CD4-positive, alpha-beta memory T cell (primary cell): ENCODE results near the gene FBXW8. TPM values are rescaled to one million over a fixed set of nuclear protein-coding genes. Genes with fewer than 3 reads are reported as not detected.

Experiments used
- CTCF ChIA-PET: fragments of 350-600 bp; sonication (Branson Sonifier 250); formaldehyde crosslinking; loops from one replicate; lab custom pipeline; 2021; ENCODE audit warnings: inconsistent platforms; ENCODE audit not compliant: partially characterized antibody; lab: Charles Lee
- POLR2A ChIA-PET: fragments of 350-600 bp; sonication (Branson Sonifier 250); formaldehyde crosslinking; loops from one replicate; lab custom pipeline; 2021; ENCODE audit not compliant: partially characterized antibody; lab: Charles Lee
- DNase-seq, 5 donors: peaks; one replicate each; pipeline versions ENCODE4 v3.0.0 to v3.0.0-alpha.2; 2020 to 2022; ENCODE audit warnings: mixed read lengths in 1 of 5
- H3K27ac ChIP-seq: one replicate; pipeline ENCODE4 v1.7.0; 2013; ENCODE audit warnings: low read depth, low read length
- H3K27me3 ChIP-seq: 2 replicates; pipeline ENCODE4 v1.7.0; 2013; ENCODE audit warnings: mild to moderate bottlenecking, low read length, moderate library complexity; ENCODE audit not compliant: insufficient read depth
- H3K36me3 ChIP-seq: 2 replicates; pipeline ENCODE4 v1.7.0; 2013; ENCODE audit warnings: mild to moderate bottlenecking, low read length, moderate library complexity; ENCODE audit not compliant: insufficient read depth
- H3K4me1 ChIP-seq: 2 replicates; pipeline ENCODE4 v1.7.0; 2013; ENCODE audit warnings: mild to moderate bottlenecking, low read length, moderate library complexity; ENCODE audit not compliant: insufficient read depth
- H3K4me3 ChIP-seq, 2 donors: one replicate each; pipeline ENCODE4 v1.7.0; 2013; ENCODE audit warnings: low read length in 2 of 2, mild to moderate bottlenecking in 1 of 2
- H3K9me3 ChIP-seq, 2 donors: one replicate each; pipeline ENCODE4 v1.7.0; 2013; ENCODE audit warnings: low read length in 2 of 2, control low read depth in 1 of 2; ENCODE audit not compliant: control insufficient read depth in 1 of 2
- H3K27ac Mint-ChIP-seq, 7 donors: one replicate each; pipeline ENCODE4 v1.8.0; 2020 to 2021; ENCODE audit warnings: mixed read lengths in 7 of 7, mild to moderate bottlenecking in 6 of 7, inconsistent platforms in 3 of 7, moderate library complexity in 3 of 7
- H3K27me3 Mint-ChIP-seq, 2 donors: one replicate each; pipeline ENCODE4 v1.8.0; 2020 to 2021; ENCODE audit warnings: mixed read lengths in 2 of 2
- H3K36me3 Mint-ChIP-seq, 2 donors: one replicate each; pipeline ENCODE4 v1.8.0; 2020 to 2021; ENCODE audit warnings: mixed read lengths in 2 of 2, inconsistent platforms in 1 of 2, mild to moderate bottlenecking in 1 of 2
- H3K4me1 Mint-ChIP-seq, 4 donors: one replicate each; pipeline ENCODE4 v1.8.0; 2020 to 2021; ENCODE audit warnings: mixed read lengths in 4 of 4, mild to moderate bottlenecking in 1 of 4
- H3K4me3 Mint-ChIP-seq, 8 donors: one replicate each; pipeline ENCODE4 v1.8.0; 2020 to 2021; ENCODE audit warnings: mixed read lengths in 8 of 8, mild to moderate bottlenecking in 7 of 8, moderate library complexity in 6 of 8, inconsistent platforms in 3 of 8
- H3K9me3 Mint-ChIP-seq, 8 donors: one replicate each; pipeline ENCODE4 v1.8.0; 2020 to 2021; ENCODE audit warnings: mixed read lengths in 8 of 8, mild to moderate bottlenecking in 5 of 8, inconsistent platforms in 3 of 8, moderate library complexity in 1 of 8
- intact Hi-C: fragments of 100-400 bp; cut with micrococcal nuclease; formaldehyde crosslinking; loops from one replicate; pipeline ENCODE4 v1.15.1; 2023
- polyA plus RNA-seq, 2 donors: library from polyadenylated mRNA; unstranded; fragments of 300-500 nt; fragmentation: Illumina TruSeq; gene quantifications; one replicate each; pipeline ENCODE4 v1.2.3, GENCODE V29; 2021
- total RNA-seq, 2 experiments: library from RNA; stranded (reverse); gene quantifications; one replicate each; pipeline ENCODE4 v1.2.3, GENCODE V29; 2021

Gene FBXW8
- total and polyA plus RNA-seq, 4 experiments from 2014 or later: 2.3 to 10.2 (median 7.0) TPM

DNA sequence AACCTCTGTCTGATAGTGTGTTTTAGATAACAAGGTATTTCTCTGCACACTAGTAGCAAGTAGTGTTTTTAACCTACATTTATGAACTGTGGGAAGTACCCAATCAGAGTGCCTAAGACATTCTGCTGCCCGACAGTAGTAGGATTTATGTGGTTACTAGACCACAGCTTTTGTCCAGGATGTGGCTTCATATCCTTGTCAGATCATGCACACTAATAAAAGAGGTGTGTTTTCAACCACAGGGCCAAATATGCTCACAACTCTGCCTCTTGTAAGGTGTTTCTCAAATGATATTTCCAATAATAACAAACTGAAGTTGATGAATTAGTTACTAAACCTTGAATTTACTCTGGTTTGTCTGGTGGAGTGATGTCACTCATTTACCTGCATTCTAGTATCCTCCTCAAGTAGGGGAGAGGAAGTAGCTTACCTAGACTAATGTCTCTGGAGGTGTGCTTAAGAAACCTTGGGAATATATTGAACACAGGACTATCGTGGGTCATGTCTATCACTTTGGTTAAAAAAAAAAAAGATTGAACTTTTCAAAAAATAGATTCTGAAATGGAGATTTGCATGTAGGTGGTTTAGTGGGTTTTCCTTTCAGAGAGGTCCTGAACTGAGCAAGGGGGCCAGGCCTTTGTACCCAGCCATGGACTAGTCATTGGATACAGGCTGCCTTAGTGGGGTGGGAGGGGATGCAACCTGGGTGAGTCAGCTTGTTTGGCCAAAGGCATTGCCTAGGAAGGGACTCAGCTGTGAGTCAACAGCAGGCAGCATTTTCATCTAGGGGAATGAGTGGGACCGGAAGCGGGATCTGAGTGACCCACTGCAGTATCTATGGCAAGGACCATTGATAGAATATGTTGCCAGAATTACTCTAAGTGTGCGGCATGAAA is 14.1 kb downstream of the FBXW8 start:
- Mint-ChIP-seq H3K4me3 (peak overlapping the region in 7 of 8 donors; percentile 45 to 86 (median 77)), H3K36me3 (peaks cover 10 to 11% of the 10 kb centered on the region in 2 donors), H3K27me3 (no peaks in the 10 kb centered on the region), H3K4me1 (peaks cover 48 to 75% (median 62%) of the 10 kb centered on the region in 4 donors), H3K27ac (peak overlapping the region; percentile 78 to 93 (median 86)), H3K9me3 (no peaks in the 10 kb centered on the region)
- Histone ChIP-seq H3K4me3 (no peak overlapping the region), H3K27ac (no peak overlapping the region), H3K27me3 (no peaks in the 10 kb centered on the region), H3K9me3 (no peaks in the 10 kb centered on the region), H3K36me3 (no peaks in the 10 kb centered on the region), H3K4me1 (peaks cover 69% of the 10 kb centered on the region)
- peak; percentile 83 to 90 (median 85) for DNase-seq
- POLR2A ChIA-PET: interaction anchor here (0.7 to 1.0 kb wide), 3 partner anchors 106 to 187 kb away, joined by 3 to 4 read pairs (median 3); partner anchors contain the start of genes RNFT2 and SPRING1
- CTCF ChIA-PET: interaction anchor here (1.4 kb wide), 1 partner anchor 31 kb away, joined by 3 read pairs; no protein-coding TSS in a partner anchor
- intact Hi-C loops: loop anchor here (1.0 to 2.0 kb wide), 3 partner anchors 14 to 187 kb away; partner anchors contain the start of genes FBXW8, RNFT2 and SPRING1

DNA sequence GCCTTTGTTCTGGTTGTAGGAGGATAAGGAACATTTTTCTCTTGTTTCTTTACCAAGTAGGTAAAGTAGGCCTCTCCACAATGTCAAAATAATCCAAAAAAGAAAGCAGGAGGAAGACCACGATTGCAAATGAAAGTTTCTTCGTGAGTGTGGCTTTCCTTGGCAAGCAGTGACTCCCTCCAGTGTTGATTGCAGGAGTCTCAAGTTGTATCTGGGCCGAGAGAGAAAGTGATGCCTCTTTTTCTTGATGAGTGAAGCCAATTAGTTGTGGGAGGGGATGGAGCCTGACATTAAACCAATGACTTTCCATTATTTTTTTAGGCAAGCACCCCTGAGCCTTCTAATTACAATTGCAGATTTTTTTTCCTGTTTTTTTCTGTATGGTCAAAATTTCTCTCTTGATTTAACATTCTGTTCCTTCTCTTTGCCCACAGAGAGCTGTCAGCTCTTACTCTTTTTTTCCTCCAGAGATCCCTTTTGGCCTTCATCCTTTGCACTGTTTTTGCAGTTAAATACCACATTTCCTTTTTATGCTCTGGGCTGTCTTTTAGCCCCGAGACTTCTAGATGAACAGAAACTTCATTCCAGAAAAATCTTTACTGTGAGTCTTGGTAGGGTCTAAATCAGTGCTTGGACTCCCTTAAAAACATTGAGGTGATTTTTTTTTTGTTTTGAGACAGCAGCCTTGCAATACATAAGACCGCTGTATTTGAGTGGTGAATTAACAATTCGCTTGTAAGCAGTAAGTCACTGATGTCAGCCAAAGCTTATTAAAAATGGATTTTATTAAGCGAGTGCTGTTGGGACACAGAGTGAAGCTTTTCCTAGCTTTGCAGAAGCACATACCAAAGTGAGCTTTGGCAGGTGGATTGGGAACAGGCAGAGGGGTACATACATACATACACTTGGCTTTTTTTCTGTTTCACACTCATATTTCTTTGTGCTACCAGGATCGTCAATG is 15.8 kb downstream of the FBXW8 start:
- peak overlapping the region in 3 of 8 donors; percentile 9 to 17 (median 16) for H3K4me3 Mint-ChIP-seq
- H3K27me3 Mint-ChIP-seq: no peaks in the 10 kb centered on the region
- H3K27ac Mint-ChIP-seq: peak overlapping the region in 1 of 7 donors; percentile 39
- CTCF ChIA-PET: interaction anchor here (0.7 kb wide), 1 partner anchor 143 kb away, joined by 3 read pairs; no protein-coding TSS in a partner anchor
- DNase-seq: no peak
- H3K4me1 Mint-ChIP-seq: peaks cover 37 to 58% (median 46%) of the 10 kb centered on the region in 4 donors
- peaks cover 52% of the 10 kb centered on the region for H3K4me1 ChIP-seq
- no peaks in the 10 kb centered on the region for H3K9me3 Mint-ChIP-seq
- H3K36me3 ChIP-seq: no peaks in the 10 kb centered on the region
- no peaks in the 10 kb centered on the region for H3K27me3 ChIP-seq
- no peak overlapping the region for H3K27ac ChIP-seq
- H3K36me3 Mint-ChIP-seq: peaks cover 23 to 25% of the 10 kb centered on the region in 2 donors
- POLR2A ChIA-PET: no interaction called here
- intact Hi-C loops: no loop called here
- no peak overlapping the region for H3K4me3 ChIP-seq
- no peaks in the 10 kb centered on the region for H3K9me3 ChIP-seq

DNA sequence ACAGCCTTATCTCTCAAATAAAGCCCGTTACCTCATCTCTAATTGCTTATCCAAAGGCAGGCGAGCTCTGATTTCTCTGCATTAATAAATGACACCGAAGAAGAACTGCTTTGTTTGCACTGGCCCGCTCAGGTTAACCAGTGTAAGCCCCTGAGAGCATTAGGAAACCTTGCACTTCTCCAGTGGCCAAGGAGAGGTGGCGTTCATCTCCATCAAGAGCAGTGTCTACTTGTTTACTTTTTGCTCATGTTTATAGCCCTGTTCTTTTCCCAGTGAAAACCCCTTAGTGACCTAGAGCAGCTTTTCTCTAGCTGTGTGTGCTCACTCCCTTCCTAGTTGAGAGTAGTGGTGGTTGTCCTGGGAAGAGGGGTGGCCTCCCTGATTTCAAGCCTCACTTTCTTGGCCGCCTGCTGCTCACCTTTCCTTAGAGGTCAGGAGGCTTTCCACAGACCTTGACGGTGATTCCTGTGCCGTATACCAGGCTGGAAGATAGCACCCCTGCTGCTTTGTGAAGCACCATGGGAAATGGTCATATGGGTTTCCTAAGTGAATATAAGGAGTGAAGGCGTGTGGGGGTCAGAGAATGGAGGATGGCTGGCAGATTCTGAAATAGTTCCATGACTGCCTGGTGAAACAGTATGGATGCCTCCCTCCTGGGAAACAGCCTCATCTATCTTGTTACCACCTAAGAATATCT is 16.6 kb downstream of the FBXW8 start:
- no peaks in the 10 kb centered on the region for H3K9me3 ChIP-seq
- Mint-ChIP-seq H3K27ac (no peak overlapping the region), H3K36me3 (peaks cover 27 to 31% of the 10 kb centered on the region in 2 donors), H3K9me3 (no peaks in the 10 kb centered on the region), H3K4me3 (no peak overlapping the region), H3K27me3 (no peaks in the 10 kb centered on the region), H3K4me1 (peaks cover 31 to 52% (median 43%) of the 10 kb centered on the region in 4 donors)
- CTCF ChIA-PET: interaction anchor here (0.7 kb wide), 1 partner anchor 144 kb away, joined by 3 read pairs; no protein-coding TSS in a partner anchor
- no peaks in the 10 kb centered on the region for H3K36me3 ChIP-seq
- no peak overlapping the region for H3K4me3 ChIP-seq
- no peaks in the 10 kb centered on the region for H3K27me3 ChIP-seq
- POLR2A ChIA-PET: no interaction called here
- H3K4me1 ChIP-seq: peaks cover 44% of the 10 kb centered on the region
- no peak overlapping the region for H3K27ac ChIP-seq
- no peak for DNase-seq
- intact Hi-C loops: no loop called here

DNA sequence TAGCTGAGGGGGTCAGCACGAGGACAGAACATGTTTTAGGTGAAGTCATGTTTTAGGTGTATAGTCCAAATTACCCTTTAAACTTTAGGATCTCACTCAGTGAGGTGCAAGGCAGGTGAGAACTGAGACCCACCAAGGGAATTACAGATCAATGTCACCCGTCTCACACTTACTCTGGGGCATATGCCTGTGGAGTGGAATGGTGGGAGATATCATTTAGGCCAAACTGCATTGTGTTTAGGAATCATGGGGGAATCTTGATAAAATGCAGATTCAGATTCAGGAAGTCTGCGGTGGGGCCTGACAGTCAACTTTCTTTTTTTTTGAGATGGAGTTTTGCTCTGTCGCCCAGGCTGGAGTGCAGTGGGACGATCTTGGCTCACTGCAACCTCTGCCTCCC is 17.8 kb downstream of the FBXW8 start:
- ChIA-PET CTCF (interaction anchor here (0.7 kb wide), 1 partner anchor 9 kb away, joined by 3 read pairs; no protein-coding TSS in a partner anchor), POLR2A (no interaction called here)
- H3K36me3 Mint-ChIP-seq: peaks cover 29 to 35% of the 10 kb centered on the region in 2 donors
- H3K4me1 ChIP-seq: peaks cover 35% of the 10 kb centered on the region
- intact Hi-C loops: no loop called here
- H3K9me3 ChIP-seq: no peaks in the 10 kb centered on the region
- H3K4me3 ChIP-seq: no peak overlapping the region
- no peaks in the 10 kb centered on the region for H3K27me3 Mint-ChIP-seq
- no peaks in the 10 kb centered on the region for H3K36me3 ChIP-seq
- no peaks in the 10 kb centered on the region for H3K27me3 ChIP-seq
- no peak overlapping the region for H3K27ac ChIP-seq
- H3K27ac Mint-ChIP-seq: no peak overlapping the region
- no peaks in the 10 kb centered on the region for H3K9me3 Mint-ChIP-seq
- H3K4me1 Mint-ChIP-seq: peaks cover 27 to 45% (median 36%) of the 10 kb centered on the region in 4 donors
- no peak overlapping the region for H3K4me3 Mint-ChIP-seq
- no peak for DNase-seq

DNA sequence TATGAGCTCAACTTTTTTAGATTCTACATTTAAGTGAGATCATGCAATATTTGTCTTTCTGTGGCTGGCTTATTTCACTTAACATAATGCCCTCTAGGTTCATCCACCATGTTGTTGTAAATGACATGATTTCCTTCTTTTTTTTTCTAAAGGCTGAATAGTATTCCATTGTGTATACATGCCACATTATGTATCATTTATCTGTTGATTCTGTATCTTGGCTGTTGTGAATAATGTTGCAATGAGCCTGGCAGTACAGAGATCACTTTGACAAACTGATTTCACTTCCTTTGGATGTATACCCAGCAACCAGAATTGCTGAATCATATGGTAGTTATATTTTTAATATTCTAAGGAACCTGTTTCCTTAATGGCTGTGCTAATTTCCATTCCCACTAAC is 19.1 kb downstream of the FBXW8 start:
- no peak overlapping the region for H3K27ac ChIP-seq
- H3K4me1 ChIP-seq: peaks cover 22% of the 10 kb centered on the region
- no peak overlapping the region for H3K4me3 ChIP-seq
- Mint-ChIP-seq H3K4me1 (peaks cover 17 to 32% (median 27%) of the 10 kb centered on the region in 4 donors), H3K27me3 (no peaks in the 10 kb centered on the region), H3K9me3 (no peaks in the 10 kb centered on the region), H3K36me3 (peaks cover 31 to 45% of the 10 kb centered on the region in 2 donors), H3K4me3 (no peak overlapping the region), H3K27ac (peak overlapping the region in 1 of 7 donors; percentile 13)
- H3K9me3 ChIP-seq: no peaks in the 10 kb centered on the region
- POLR2A ChIA-PET: no interaction called here
- no peak for DNase-seq
- CTCF ChIA-PET: no interaction called here
- intact Hi-C loops: no loop called here
- H3K27me3 ChIP-seq: no peaks in the 10 kb centered on the region
- H3K36me3 ChIP-seq: peaks cover 2% of the 10 kb centered on the region

DNA sequence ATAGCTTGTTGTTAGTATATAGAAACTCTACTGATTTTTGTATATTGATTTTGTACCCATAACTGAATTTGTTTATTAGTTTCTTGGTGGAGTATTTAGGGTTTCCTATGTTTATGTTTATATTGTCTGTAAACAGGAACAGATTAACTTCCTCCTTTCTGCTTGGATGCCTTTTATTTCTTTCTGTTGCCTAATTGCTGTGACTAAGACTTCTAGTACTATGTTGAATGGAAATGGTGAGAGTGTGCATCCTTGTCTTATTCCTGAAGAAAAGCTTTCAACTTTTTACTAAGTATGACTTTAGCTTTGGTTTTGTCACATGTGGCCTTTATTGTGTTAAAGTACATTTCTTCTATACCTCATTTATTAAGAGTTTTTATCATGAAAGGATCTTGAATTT is 20.9 kb downstream of the FBXW8 start:
- ChIA-PET POLR2A (no interaction called here), CTCF (no interaction called here)
- Mint-ChIP-seq H3K27me3 (no peaks in the 10 kb centered on the region), H3K4me1 (peaks cover 4 to 18% (median 10%) of the 10 kb centered on the region in 4 donors), H3K9me3 (no peaks in the 10 kb centered on the region), H3K36me3 (peaks cover 40 to 62% of the 10 kb centered on the region in 2 donors), H3K4me3 (no peak overlapping the region), H3K27ac (no peak overlapping the region)
- H3K9me3 ChIP-seq: no peaks in the 10 kb centered on the region
- peaks cover 6% of the 10 kb centered on the region for H3K36me3 ChIP-seq
- H3K4me1 ChIP-seq: peaks cover 4% of the 10 kb centered on the region
- intact Hi-C loops: no loop called here
- H3K27me3 ChIP-seq: no peaks in the 10 kb centered on the region
- H3K4me3 ChIP-seq: no peak overlapping the region
- DNase-seq: no peak
- no peak overlapping the region for H3K27ac ChIP-seq
